GM12873 (cell line): ENCODE results near the gene VPS51.

Experiments
- CTCF ChIP-seq: IDR thresholded peaks from 2 replicates; pipeline ENCODE4 v1.5.1; 2012; ENCODE audit warnings: low read depth, mild to moderate bottlenecking, moderate library complexity, low read length, control low read depth; ENCODE audit not compliant: insufficient read depth; ENCODE audit errors: missing control alignments

The VPS51 gene

DNA sequence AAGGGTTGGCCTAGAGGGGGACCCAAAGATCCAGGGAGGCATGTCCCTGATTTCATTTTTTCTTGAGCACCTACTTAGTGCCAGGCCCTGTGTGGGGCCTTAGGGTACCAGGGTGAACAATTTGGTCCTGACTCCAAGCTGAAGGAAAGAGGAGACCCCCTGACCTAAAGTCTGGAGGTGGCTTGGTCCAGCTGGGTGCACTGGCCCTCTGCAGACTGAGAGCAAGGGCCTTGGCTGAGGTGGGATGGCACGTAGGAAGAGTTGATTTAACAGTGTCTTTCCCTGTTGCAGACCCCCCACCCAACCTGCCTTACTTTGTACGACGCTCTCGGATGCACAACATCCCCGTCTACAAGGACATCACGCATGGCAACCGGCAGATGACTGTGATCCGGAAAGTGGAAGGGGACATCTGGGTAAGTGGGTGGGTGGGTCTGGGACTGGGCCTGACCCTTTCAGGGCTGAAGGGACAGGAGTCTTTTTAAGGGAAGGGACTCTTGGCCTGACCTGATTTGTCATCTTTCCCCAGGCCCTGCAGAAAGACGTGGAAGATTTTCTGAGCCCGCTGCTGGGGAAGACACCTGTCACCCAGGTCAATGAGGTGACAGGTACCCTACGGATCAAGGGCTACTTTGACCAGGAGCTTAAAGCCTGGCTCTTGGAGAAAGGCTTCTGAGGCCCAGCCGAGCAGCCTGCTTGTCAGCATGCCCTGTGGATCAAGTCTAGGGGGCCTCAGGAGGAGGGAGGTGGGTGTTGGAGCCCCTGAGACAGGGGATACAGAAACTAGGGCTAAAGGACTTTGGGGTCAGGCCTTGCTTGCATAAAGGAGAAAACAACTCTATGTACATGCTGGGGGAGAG is 29.4 kb downstream of the VPS51 start:
- no peak for TF ChIP-seq CTCF

GRCh38 chr11:65126624-65127274 is 30.7 kb downstream of the VPS51 start:
- no peak for TF ChIP-seq CTCF

DNA sequence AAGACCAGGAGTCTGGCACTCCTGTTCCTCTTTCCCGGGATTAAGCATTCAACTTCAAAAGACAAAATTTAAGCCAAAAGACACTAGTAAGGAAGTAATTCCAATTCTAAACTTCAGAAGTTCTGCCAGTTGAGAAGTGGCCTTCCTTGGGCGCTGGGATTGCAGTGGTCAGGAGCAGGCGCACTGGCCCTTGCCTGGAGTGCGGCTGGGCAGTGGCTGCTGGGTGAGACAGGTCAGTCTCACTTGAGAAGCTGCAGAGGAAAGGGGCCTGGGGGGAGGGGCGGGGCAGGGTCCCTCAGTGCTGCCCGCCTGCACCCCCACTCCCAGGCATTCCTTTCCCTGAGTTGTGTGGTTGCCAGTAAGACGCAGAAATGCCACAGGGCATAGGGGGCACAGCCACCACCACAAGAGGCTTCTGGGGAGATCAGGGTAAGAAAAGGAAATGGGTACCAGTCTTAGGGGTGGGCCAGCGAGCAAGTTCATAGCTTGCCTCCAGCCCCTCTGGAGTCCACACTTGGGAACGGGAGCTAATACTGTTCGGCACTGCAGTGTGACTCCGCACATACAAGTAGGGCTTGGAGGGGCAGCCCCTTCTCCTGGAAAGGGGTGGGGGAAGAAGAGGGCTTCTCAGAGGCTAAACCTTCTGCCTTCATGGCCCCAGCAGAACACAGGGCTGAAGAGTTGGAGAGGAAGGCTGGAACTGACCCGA is 31.6 kb downstream of the VPS51 start:
- TF ChIP-seq CTCF, result no peak

DNA sequence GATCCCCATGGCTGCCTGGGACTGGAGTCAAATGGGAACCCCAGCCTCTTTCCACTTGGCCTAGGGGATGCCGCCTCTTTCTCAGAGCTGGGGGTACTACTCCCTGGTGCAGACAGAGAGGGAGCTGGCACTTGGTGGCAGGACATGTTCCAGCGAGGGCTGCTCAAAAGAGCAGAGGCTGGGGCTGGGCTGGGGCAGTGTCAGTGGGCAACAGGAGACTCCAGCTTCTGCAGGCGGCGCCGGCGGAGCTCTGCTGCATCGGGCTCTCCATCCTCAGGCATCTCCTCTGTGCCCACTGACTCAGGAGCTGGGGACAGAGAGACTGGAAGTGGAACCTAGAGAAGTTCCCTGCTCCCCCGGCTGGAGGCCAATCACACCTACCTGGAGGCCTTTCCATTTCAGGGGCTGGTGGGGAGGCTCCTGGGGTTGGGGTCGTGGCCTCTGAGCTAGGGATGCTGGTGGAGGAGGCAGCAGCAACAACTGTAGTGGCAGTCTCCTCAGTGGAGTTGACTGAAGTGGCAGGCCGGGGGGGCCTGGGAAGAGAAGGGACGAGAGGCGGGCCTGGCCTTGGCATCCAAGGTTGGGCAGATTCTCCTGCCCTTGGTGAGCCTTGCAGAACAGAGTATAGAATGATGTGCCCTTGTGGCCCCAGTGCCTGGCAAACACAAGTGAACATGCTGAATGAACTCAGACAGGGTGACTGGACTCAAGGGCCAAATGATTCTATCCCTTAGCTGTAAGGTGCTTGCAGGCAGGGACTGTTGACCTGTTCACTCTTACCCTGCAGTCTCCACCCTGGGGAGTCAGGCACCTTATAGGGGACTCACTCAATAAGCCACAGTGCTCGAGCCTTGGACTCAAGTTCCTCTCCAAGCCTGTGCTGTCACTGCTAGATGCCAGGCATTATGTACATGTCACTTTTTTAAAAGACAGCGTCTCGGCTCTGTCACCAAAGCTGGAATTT is 32.5 kb downstream of the VPS51 start:
- no peak for TF ChIP-seq CTCF

- TF ChIP-seq CTCF, result peak; percentile 8
Measured at GRCh38 chr11:65129649-65130441, 33.8 kb downstream of the VPS51 start.

DNA sequence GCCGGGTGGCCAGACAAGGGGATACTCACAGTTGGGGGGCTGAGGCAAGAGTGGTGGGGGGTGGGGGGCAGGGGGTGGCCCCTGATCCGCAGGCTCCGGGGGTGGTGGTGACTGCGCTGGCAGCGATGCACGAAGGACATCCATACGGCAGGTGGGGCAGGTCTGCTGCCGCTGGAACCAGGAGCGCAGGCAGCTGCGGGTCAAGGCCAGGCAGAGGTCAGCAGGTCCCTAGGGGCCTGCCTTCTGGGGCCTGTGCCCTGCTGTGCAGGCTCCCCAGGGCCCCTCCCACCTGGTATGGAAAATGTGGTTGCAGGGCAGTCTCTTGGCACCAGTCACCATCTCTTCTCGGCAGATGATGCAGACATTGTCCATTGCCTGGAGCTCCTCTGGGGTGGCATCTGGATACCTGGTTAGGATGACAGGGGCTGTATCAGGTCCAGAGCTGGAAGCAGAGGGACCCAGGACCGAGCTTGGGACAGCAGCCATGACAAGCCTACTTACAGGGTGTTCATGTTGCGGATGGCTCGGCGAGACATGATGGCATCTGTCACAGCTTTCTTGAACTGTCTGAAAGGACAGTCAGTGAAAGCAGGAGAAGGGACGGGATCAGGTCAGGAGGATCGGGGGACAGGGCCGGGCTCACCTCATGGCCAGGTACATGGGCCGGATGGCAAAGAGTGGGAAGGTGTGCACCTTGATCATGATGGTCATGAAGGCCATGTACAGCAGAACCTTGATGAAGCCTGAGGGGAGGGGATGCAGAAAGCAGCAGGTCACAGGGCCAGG is 34.8 kb downstream of the VPS51 start:
- TF ChIP-seq CTCF, result no peak
